Kidney (tissue), 14 donors: ENCODE data around the gene CMSS1. TPM values are rescaled to one million over a fixed set of nuclear protein-coding genes. Genes with fewer than 3 reads are reported as not detected.

Source experiments
- DNase-seq, 5 donors: peaks; one replicate each; pipeline ENCODE4 v3.0.0-alpha.2; 2013 to 2020
- FAIRE-seq: peaks from 2 replicates; lab custom pipeline; 2012; peaks lifted over from hg19 to GRCh38; lab: Jason Lieb, UNC
- H3K27ac ChIP-seq, 2 donors: one replicate each; pipeline ENCODE4 v1.7.0; 2013; ENCODE audit warnings: low read depth in 2 of 2, low read length in 2 of 2, inconsistent platforms in 1 of 2
- H3K27me3 ChIP-seq: one replicate; pipeline ENCODE4 v1.7.1; 2013; ENCODE audit warnings: low read length, inconsistent platforms; ENCODE audit not compliant: control insufficient read depth, insufficient read depth
- H3K36me3 ChIP-seq, 3 donors: one replicate each; pipeline versions ENCODE4 v1.7.0 to v1.7.1; 2013; ENCODE audit warnings: low read length in 3 of 3, control low read depth in 1 of 3, inconsistent platforms in 1 of 3; ENCODE audit not compliant: insufficient read depth in 3 of 3, control insufficient read depth in 2 of 3
- H3K4me1 ChIP-seq, 3 donors: one replicate each; pipeline versions ENCODE4 v1.7.0 to v1.7.1; 2013; ENCODE audit warnings: low read length in 3 of 3, inconsistent platforms in 1 of 3, low read depth in 1 of 3; ENCODE audit not compliant: control insufficient read depth in 2 of 3, insufficient read depth in 2 of 3
- H3K4me3 ChIP-seq, 3 donors: one replicate each; pipeline versions ENCODE4 v1.7.0 to v1.8.1; 2013; ENCODE audit warnings: low read length in 3 of 3, control low read depth in 1 of 3, inconsistent platforms in 1 of 3
- H3K9ac ChIP-seq, 3 donors: one replicate each; pipeline versions ENCODE4 v1.7.0 to v1.7.1; 2013; ENCODE audit warnings: low read length in 3 of 3, control low read depth in 1 of 3, inconsistent platforms in 1 of 3
- H3K9me3 ChIP-seq, 3 donors: one replicate each; pipeline versions ENCODE4 v1.7.0 to v1.7.1; 2013; ENCODE audit warnings: low read length in 3 of 3, control low read depth in 1 of 3, inconsistent platforms in 1 of 3; ENCODE audit not compliant: control insufficient read depth in 2 of 3, insufficient read depth in 1 of 3
- CTCF ChIP-seq: IDR thresholded peaks from 3 replicates; pipeline ENCODE4 v1.5.1; 2012; ENCODE audit warnings: mild to moderate bottlenecking, moderate library complexity, borderline replicate concordance; ENCODE audit not compliant: insufficient read depth; ENCODE audit errors: extremely low read depth
- intact Hi-C: fragments of 100-400 bp; cut with DNase I; formaldehyde crosslinking; loops from one replicate; pipeline ENCODE4 v1.11.1; 2022
- polyA plus RNA-seq: library from polyadenylated mRNA; stranded (reverse); fragments of 350-450 nt; fragmentation: Illumina TruSeq; extraction: RNeasy Lipid Tissue Mini Kit (QIAGEN cat#74804); gene quantifications from one replicate; pipeline ENCODE4 v1.2.3, GENCODE V29; 2014; ENCODE audit warnings: low read depth, low replicate concordance; ENCODE audit not compliant: insufficient read depth
- total RNA-seq: library from RNA; stranded (reverse); fragmentation: NEBNext Ultra II Directional; extraction: Animal tissue kit (Norgen Biotek cat#: 25700); gene quantifications from one replicate; pipeline ENCODE4 v1.2.1, GENCODE V29; 2021
- donor health status: control.
- donor health status: control.
- donor health status: control.
- donor health status: control.
- donor health status: control.
- donor health status: DM: yes; HTN: yes; CAD: no.
- donor health status: Normal renal cell carcinoma (clear cell type).

The CMSS1 gene
- total and polyA plus RNA-seq, 2 donors from 2014 or later, result 26.4 to 27.0 TPM

- FAIRE-seq, result no peak
- TF ChIP-seq CTCF, result no peak
- intact Hi-C loops, result no loop called here
- Histone ChIP-seq H3K4me1 (peaks cover 4 to 7% (median 6%) of the 10 kb centered on the region in 3 donors), H3K9ac (peak overlapping the region in 1 of 3 donors; percentile 96), H3K9me3 (no peaks in the 10 kb centered on the region), H3K36me3 (no peaks in the 10 kb centered on the region), H3K27ac (peak overlapping the region in 1 of 2 donors; percentile 13), H3K27me3 (no peaks in the 10 kb centered on the region), H3K4me3 (peak overlapping the region; percentile 16 to 85 (median 81))
- no peak for DNase-seq
These were observed 56.8 kb downstream of the CMSS1 start for GRCh38 chr3:99874237-99875002.

GRCh38 chr3:99875581-99875928 lies 57.9 kb downstream of the CMSS1 start:
- no peak for TF ChIP-seq CTCF
- intact Hi-C loops, result no loop called here
- Histone ChIP-seq H3K9ac (peak overlapping the region; percentile 73 to 96 (median 90)), H3K4me3 (peak overlapping the region; percentile 75 to 85 (median 81)), H3K9me3 (no peaks in the 10 kb centered on the region), H3K4me1 (peaks cover 0 to 5% (median 2%) of the 10 kb centered on the region in 3 donors), H3K27me3 (no peaks in the 10 kb centered on the region), H3K27ac (peak overlapping the region; percentile 79 to 82), H3K36me3 (no peaks in the 10 kb centered on the region)
- FAIRE-seq (no peak), DNase-seq (peak in 1 of 5 donors; percentile 73)

GRCh38 chr3:99875929-99876841 lies 58.5 kb downstream of the CMSS1 start:
- no peak for FAIRE-seq

More at GRCh38 chr3:99875929-99876841, 58.5 kb downstream of the CMSS1 start:
- Histone ChIP-seq H3K27ac (peak overlapping the region; percentile 79 to 82), H3K9me3 (no peaks in the 10 kb centered on the region), H3K4me3 (peak overlapping the region; percentile 75 to 85 (median 81)), H3K9ac (peak overlapping the region; percentile 73 to 96 (median 90)), H3K4me1 (peaks cover 0 to 5% (median 0%) of the 10 kb centered on the region in 3 donors), H3K36me3 (no peaks in the 10 kb centered on the region), H3K27me3 (no peaks in the 10 kb centered on the region)
- TF ChIP-seq CTCF, result no peak
- intact Hi-C loops, result no loop called here
- peak; percentile 88 to 95 (median 92) for DNase-seq
